Measurements from ENCODE around the gene ZNF521.
A peak's percentile ranks its signal among the peaks of the same experiment; 100 is the strongest.

Gene ZNF521

GRCh38 chr18:25364732-25365131, 12.8 kb upstream of the ZNF521 start:
- no peak overlapping the region for H3K4me3 ChIP-seq (ENCODE audit: low read depth, low read length)
- no peak for DNase-seq (ENCODE audit: low read depth, low spot score)
- TF ChIP-seq CTCF (IDR thresholded peaks at IDR 0.05; ENCODE audit: low read depth, low read length), result no peak
- in situ Hi-C loops (cut with HindIII; ENCODE audit: low sequenced_read_pairs), result no loop called here

GRCh38 chr18:25360301-25360899, 8.4 kb upstream of the ZNF521 start:
- DNase-seq (ENCODE audit: low read depth, low spot score), result no peak
- no peak overlapping the region for H3K4me3 ChIP-seq (ENCODE audit: low read depth, low read length)
- no peak for TF ChIP-seq CTCF (IDR thresholded peaks at IDR 0.05; ENCODE audit: low read depth, low read length)
- in situ Hi-C loops (cut with HindIII; ENCODE audit: low sequenced_read_pairs), result no loop called here

- no peak for DNase-seq (ENCODE audit: low read depth, low spot score)
- no peak overlapping the region for H3K4me3 ChIP-seq (ENCODE audit: low read depth, low read length)
- in situ Hi-C loops (cut with HindIII; ENCODE audit: low sequenced_read_pairs), result no loop called here
- TF ChIP-seq CTCF (IDR thresholded peaks at IDR 0.05; ENCODE audit: low read depth, low read length), result no peak
Observed at GRCh38 chr18:25353080-25353479, 1.1 kb upstream of the ZNF521 start.

GRCh38 chr18:25352629-25353005, 651 bp upstream of the ZNF521 start:
- no peak for TF ChIP-seq CTCF (IDR thresholded peaks at IDR 0.05; ENCODE audit: low read depth, low read length)
- in situ Hi-C loops (cut with HindIII; ENCODE audit: low sequenced_read_pairs), result no loop called here
- peak overlapping the region; percentile 53 for H3K4me3 ChIP-seq (ENCODE audit: low read depth, low read length)

GRCh38 chr18:25351280-25351775, 638 bp downstream of the ZNF521 start:
- peak overlapping the region; percentile 83 for H3K4me3 ChIP-seq (ENCODE audit: low read depth, low read length)
- in situ Hi-C loops (cut with HindIII; ENCODE audit: low sequenced_read_pairs), result no loop called here
- DNase-seq (ENCODE audit: low read depth, low spot score), result peak; percentile 16
- no peak for TF ChIP-seq CTCF (IDR thresholded peaks at IDR 0.05; ENCODE audit: low read depth, low read length)

More at GRCh38 chr18:25352629-25353005, 651 bp upstream of the ZNF521 start:
- DNase-seq (ENCODE audit: low read depth, low spot score), result no peak

- peak overlapping the region; percentile 83 for H3K4me3 ChIP-seq (ENCODE audit: low read depth, low read length)
- peak; percentile 56 for DNase-seq (ENCODE audit: low read depth, low spot score)
- no peak for TF ChIP-seq CTCF (IDR thresholded peaks at IDR 0.05; ENCODE audit: low read depth, low read length)
- in situ Hi-C loops (cut with HindIII; ENCODE audit: low sequenced_read_pairs), result no loop called here
Observed at GRCh38 chr18:25350489-25351251, 1.3 kb downstream of the ZNF521 start.
